Body of pancreas (tissue), 4 donors: ENCODE measurements around the gene STX18. TPM values are rescaled to one million over a fixed set of nuclear protein-coding genes. Genes with fewer than 3 reads are reported as not detected.

Experiments
- ATAC-seq: fragments of 150-250 bp; one replicate; pipeline ENCODE4 v1.9.1; 2016
- DNase-seq, 4 donors: peaks; one replicate each; pipeline ENCODE4 v3.0.0-alpha.2; 2019
- H3K27ac ChIP-seq, 4 donors: fragments of 200-600 bp; sonication (generic); 1 replicate in 3 of 4; 2 replicates in 1 of 4; pipeline versions ENCODE4 v1.5.1 to v1.6.1; 2016 to 2019; ENCODE audit warnings: mild to moderate bottlenecking in 1 of 4, mixed read lengths in 1 of 4, moderate library complexity in 1 of 4
- H3K27me3 ChIP-seq, 2 donors: fragments of 200-600 bp; sonication (generic); one replicate each; pipeline ENCODE4 v1.6.0; 2016; ENCODE audit warnings: mild to moderate bottlenecking in 1 of 2
- H3K36me3 ChIP-seq, 2 donors: fragments of 200-600 bp; sonication (generic); replicated peaks in 1 of 2; 2 replicates each; pipeline ENCODE4 v1.5.1; 2016; ENCODE audit warnings: low read depth in 2 of 2; ENCODE audit not compliant: insufficient read depth in 1 of 2
- H3K4me1 ChIP-seq: fragments of 200-600 bp; sonication (generic); one replicate; pipeline ENCODE4 v1.6.0; 2016
- H3K4me3 ChIP-seq, 2 donors: fragments of 200-600 bp; sonication (generic); 1 replicate in 1 of 2; 2 replicates in 1 of 2; pipeline ENCODE4 v1.5.1; 2016 to 2019
- H3K9me3 ChIP-seq, 3 donors: fragments of 200-600 bp; sonication (generic); 1 replicate in 2 of 3; 2 replicates in 1 of 3; pipeline ENCODE4 v1.5.1; 2016
- CTCF ChIP-seq, 7 experiments: fragments of 450-650 bp in 4 of 7; fragments of 200-600 bp in 3 of 7; sonication (generic) in 3 of 7; IDR thresholded peaks; one replicate each; pipeline ENCODE4 v1.5.1; 2016 to 2019; ENCODE audit warnings: antibody characterized with exemption in 7 of 7
- POLR2A ChIP-seq, 3 donors: fragments of 450-650 bp; IDR thresholded peaks; one replicate each; pipeline ENCODE4 v1.6.1; 2016; ENCODE audit warnings: antibody characterized with exemption in 3 of 3, mild to moderate bottlenecking in 2 of 3
- WGBS, 2 donors: methylation state at CpG; one replicate each; pipeline ENCODE4 v1.1.5; 2017; 5-methylcytosine and 5-hydroxymethylcytosine counted together
- intact Hi-C: fragments of 100-400 bp; cut with DNase I; formaldehyde crosslinking; loops from one replicate; pipeline ENCODE4 v1.15.1; 2023
- total RNA-seq, 2 donors: library from RNA; depleted of rRNA; stranded (reverse); fragments of >200 nt; gene quantifications; one replicate each; pipeline ENCODE4 v1.1.0, GENCODE V29; 2016

STX18 gene
- total RNA-seq, 2 donors from 2014 or later: 13.5 to 53.4 TPM

GRCh38 chr4:4412641-4413372 is 129.0 kb downstream of the STX18 start:
- H3K4me1 ChIP-seq: no peaks in the 10 kb centered on the region
- no peak for TF ChIP-seq POLR2A (IDR thresholded peaks at IDR 0.05)
- no peak for TF ChIP-seq CTCF (IDR thresholded peaks at IDR 0.05)
- no peaks in the 10 kb centered on the region for H3K27me3 ChIP-seq
- WGBS, 2 donors: 74 to 80% methylated on average over 19 of the region's 19 CpGs
- H3K4me3 ChIP-seq: no peak overlapping the region
- DNase-seq (no peak), ATAC-seq (no peak)
- H3K36me3 ChIP-seq: peaks cover 0 to under 1% of the 10 kb centered on the region in 2 donors
- intact Hi-C loops: no loop called here
- no peaks in the 10 kb centered on the region for H3K9me3 ChIP-seq
- no peak overlapping the region for H3K27ac ChIP-seq

GRCh38 chr4:4411906-4412305 is 129.9 kb downstream of the STX18 start:
- no peaks in the 10 kb centered on the region for H3K4me1 ChIP-seq
- WGBS, 2 donors: 84 to 89% methylated on average over 14 to 15 of the region's 15 CpGs
- intact Hi-C loops: no loop called here
- no peaks in the 10 kb centered on the region for H3K9me3 ChIP-seq
- H3K27ac ChIP-seq: no peak overlapping the region
- H3K4me3 ChIP-seq: no peak overlapping the region
- DNase-seq (no peak), ATAC-seq (no peak)
- H3K27me3 ChIP-seq: no peaks in the 10 kb centered on the region
- H3K36me3 ChIP-seq: no peaks in the 10 kb centered on the region
- no peak for TF ChIP-seq POLR2A (IDR thresholded peaks at IDR 0.05)
- TF ChIP-seq CTCF (IDR thresholded peaks at IDR 0.05): no peak

- TF ChIP-seq CTCF (IDR thresholded peaks at IDR 0.05) (no peak), POLR2A (IDR thresholded peaks at IDR 0.05) (no peak)
- WGBS, 2 donors: 69 to 74% methylated on average over 15 of the region's 15 CpGs
- ATAC-seq (no peak), DNase-seq (no peak)
- Histone ChIP-seq H3K27ac (no peak overlapping the region), H3K4me1 (no peaks in the 10 kb centered on the region), H3K4me3 (no peak overlapping the region), H3K27me3 (no peaks in the 10 kb centered on the region), H3K36me3 (no peaks in the 10 kb centered on the region), H3K9me3 (no peaks in the 10 kb centered on the region)
- intact Hi-C loops: no loop called here
These were observed 131.6 kb downstream of the STX18 start for GRCh38 chr4:4410271-4410670.

GRCh38 chr4:4409416-4410115 is 132.3 kb downstream of the STX18 start:
- Histone ChIP-seq H3K36me3 (no peaks in the 10 kb centered on the region), H3K27ac (no peak overlapping the region), H3K27me3 (no peaks in the 10 kb centered on the region), H3K4me1 (no peaks in the 10 kb centered on the region), H3K9me3 (no peaks in the 10 kb centered on the region), H3K4me3 (no peak overlapping the region)
- no peak for DNase-seq
- no peak for TF ChIP-seq POLR2A (IDR thresholded peaks at IDR 0.05)
- no peak for TF ChIP-seq CTCF (IDR thresholded peaks at IDR 0.05)
- intact Hi-C loops: no loop called here
- WGBS, 2 donors: 71 to 78% methylated on average over 19 to 23 of the region's 23 CpGs
- no peak for ATAC-seq
